Posterior cingulate gyrus (tissue), 11 donors: Measurements from ENCODE around the gene TXLNB.
"Not testable (repeated sequence)": the region's sequence is repeated elsewhere in the genome, so short reads cannot be mapped to it uniquely, and the experiment has no call there.

Source experiments
- DNase-seq, 10 donors: peaks; one replicate each; pipeline versions ENCODE4 v3.0.0 to v3.0.0-alpha.2; 2020 to 2021; ENCODE audit warnings: mixed read lengths in 3 of 10
- intact Hi-C: fragments of 100-400 bp; cut with DNase I; formaldehyde crosslinking; loops from one replicate; pipeline ENCODE4 v1.15.1; 2023

The TXLNB gene

DNA sequence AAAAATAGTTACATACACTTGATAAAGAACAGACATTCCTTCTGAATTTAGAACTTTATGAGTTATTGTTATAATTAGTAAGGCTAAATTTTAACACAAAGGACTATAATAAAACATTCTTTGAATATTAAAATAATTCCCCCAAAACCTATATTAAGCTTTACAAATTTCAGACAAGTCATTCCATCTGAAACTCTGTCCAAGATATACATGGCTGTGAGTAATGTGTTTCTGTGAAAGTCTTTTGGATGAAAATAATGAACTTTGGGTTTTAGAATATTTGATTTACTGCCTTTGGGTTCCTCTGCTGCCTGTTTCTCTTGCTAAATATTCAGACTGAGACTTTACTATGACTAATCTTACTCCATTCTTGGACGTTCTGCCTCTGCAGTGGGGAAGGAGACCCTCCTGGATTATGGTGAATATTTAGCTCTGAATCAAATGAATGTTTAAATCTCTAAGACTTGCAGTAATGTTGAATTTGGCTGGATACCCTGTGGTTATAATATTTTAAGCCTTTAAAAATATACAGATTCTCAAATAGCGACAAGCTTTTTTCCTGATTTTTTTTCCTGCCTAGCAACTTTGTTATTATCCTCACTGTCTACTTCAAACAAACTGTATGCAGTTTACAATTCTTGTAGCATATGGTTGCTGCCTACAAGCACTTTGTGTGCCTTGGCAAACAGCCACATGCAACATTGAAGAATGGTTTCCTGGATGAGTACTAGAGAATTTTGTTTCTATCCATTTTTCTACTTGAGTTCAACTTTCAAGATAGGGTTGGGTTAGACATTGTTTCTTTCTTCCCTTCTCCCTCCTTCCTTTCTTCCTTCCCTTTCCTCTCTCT, 51.4 kb downstream of the TXLNB start:
- intact Hi-C loops: no loop called here
- DNase-seq: peak in 1 of 10 donors; percentile 35

DNA sequence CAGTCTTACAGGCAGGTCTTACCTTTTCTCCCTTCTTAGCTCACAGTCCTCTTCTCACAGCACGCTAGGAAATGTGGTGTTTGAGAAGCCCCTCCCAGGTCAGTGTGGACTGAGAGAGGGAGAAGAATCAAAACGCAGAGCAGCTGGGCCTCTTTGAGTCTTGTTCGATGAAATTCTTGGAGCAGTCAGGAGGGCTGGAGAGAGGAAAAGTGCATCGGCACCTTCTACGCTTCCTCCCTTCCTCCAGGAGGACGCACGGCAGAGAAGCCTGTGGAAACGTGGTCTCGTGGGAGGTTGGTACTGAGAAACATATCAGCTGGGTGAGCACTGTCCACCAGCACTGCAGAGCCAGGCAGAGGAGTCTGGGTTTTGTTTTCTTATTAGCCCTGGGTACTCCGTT, 52.7 kb downstream of the TXLNB start:
- DNase-seq: no peak
- intact Hi-C loops: no loop called here

DNA sequence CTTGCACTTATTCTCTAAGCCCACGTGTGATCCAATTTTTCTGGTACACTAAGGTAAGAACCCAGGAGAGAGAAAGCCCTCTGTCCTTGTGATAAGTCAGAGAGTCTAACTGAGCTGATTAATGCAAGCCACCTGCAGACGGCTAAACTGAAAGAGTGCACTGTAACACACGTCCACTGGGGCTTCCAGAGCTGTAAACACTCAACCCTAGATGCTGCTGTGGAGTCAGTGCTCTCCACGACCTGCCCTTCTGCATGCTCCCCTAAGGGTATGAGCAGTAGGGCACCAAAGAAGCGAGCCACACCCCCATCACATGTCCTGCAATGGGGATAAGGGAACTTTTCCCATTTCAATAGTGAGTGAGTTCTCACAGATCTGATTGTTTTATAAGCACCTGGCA, 55.7 kb downstream of the TXLNB start:
- DNase-seq: no peak
- intact Hi-C loops: no loop called here

DNA sequence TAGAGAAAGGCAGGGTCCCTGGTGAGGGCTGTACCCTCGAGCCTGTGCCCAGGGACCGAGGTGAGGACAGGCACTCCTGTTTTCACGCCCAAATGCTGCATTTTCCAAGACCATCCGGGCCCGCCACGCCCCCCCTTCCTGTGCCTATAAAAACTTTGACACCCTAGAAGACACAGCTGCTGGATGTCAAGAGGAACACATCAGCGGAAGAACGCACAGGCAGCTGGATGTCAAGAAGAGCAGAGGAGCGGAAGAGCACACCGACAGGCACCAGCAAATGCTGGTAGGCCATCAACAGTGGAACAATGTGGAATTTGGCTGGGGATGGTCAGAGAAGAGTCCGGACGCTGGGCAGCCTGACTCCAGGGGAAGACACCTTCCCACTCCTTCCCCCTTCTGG, 56.1 kb downstream of the TXLNB start:
- no peak for DNase-seq
- intact Hi-C loops: no loop called here

DNA sequence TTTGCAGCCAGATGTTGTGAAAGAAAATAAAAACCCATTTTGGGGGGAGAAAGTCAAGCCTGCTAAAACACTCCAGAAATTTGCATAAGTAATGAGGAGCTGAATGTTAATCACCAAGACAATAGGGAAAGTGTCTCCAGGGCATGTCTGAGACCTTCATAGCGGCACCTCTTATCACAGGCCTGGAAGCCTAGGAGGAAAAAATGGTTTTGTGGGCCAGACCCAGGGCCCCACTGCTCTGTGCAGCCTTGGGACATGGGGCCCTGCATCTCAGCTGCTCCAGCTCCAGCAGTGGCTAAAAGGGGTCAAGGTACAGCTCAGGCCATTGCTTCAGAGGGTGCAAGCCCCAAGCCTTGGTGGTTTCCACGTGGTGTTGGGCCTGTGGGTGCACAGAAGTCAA, 57.6 kb downstream of the TXLNB start:
- DNase-seq, intact Hi-C loops: not testable (repeated sequence)

DNA sequence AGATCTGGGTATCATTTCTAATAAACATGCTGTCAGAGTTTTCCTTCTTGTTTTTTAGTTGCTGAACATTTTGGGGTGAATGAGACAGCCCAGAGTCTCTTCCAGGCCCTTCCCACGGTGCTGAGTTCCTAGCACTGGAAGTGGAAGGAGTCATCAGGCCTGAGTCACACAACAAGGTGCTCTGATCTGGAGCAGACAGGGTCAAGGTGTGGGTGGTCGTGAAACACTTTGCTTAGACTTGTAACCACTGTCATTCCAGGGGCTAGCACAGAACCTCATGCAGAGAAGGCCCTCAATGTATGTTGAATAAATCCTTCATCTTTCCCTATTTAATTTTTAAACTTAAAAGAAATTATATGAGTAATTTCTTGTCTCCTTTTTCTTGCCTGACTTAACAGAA, 60.6 kb downstream of the TXLNB start:
- DNase-seq: no peak
- intact Hi-C loops: no loop called here

DNA sequence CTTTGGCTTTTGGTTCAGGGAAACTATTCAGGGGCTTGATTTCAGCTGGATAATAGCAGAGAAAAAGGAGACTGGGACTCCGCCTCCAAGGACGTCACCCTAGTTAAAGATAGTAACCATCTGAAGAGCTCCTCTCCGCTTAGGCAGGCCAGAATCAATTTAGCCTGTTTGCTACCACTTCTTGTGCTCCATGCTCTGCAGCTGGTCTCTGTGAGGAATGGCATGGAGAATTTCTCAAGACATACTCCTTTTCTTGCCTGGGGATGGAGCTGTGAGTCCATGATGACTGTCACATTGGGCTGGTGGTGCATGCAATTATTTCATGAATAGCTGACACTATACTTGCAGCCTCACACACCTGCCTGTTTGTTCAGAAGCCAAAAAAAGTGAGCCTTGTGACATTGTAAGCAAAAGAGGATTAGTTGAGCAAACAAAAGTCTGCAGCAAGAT, 61.4 kb downstream of the TXLNB start:
- intact Hi-C loops: no loop called here

DNA sequence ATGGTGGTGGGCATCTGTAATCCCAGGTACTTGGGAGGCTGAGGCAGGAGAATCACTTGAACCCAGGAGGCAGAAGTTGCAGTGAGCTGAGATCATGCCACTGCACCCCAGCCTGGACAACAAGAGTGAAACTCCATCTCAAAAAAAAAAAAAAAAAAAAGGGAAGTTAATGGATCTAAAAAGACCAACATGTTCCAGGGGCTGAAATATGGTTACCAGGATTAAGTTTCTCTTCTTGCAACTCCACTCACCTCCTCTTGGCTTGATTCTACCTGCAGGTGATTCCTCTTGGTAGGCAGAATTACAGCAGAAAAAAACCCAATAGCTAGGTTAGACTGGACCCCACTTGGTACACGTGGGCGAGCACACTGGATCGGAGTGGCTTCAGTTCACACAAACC, 63.4 kb downstream of the TXLNB start:
- DNase-seq, intact Hi-C loops: not testable (repeated sequence)

More for the DNA sequence above, 61.4 kb downstream of the TXLNB start:
- DNase-seq: no peak

DNA sequence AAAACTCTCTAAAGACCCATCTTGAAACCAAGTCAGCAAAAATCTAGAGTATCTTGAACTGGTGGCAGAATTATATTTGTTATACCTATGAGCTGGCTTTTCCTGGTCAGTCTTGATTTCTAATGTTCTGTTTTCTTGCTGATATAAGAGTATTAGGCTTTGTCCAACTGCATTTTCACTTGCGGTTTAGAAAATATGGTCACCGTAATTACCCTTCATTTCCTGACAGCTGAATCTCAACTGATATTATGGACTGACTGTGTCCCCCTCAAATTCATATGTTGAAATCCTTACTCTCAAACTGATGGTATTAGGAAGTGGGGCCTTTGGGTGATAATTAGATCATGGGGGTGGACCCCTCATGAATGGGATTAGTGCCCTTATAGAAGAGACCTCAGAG, 72.1 kb downstream of the TXLNB start:
- DNase-seq: no peak
- intact Hi-C loops: loop anchor here (1.0 kb wide), 1 partner anchor 145 kb away; no protein-coding TSS in a partner anchor

DNA sequence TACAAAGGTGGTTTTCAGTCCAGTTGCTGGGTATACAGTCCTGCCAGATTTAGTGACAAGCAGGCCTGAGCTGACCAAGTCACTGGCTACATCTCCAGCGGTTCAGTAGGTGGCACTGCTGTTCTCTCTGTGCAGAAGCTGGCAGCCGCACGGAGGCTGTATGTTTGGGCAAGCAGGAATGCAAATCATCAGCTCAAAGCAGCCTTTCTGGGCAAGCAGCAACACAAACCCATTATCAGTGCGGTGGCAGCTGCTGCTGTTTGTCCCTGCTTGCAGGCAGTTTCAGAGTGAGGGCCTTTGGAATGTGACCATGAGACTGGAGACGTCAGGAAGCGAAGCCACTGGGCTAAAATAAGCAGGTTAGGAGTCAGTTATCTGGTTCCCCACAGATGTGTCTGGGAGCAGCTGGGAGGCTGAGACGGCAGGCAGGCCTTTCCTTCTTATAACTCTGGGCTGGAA, 72.5 kb downstream of the TXLNB start:
- intact Hi-C loops: loop anchor here (1.0 kb wide), 1 partner anchor 145 kb away; no protein-coding TSS in a partner anchor
- peak; percentile 68 to 97 (median 83) for DNase-seq

DNA sequence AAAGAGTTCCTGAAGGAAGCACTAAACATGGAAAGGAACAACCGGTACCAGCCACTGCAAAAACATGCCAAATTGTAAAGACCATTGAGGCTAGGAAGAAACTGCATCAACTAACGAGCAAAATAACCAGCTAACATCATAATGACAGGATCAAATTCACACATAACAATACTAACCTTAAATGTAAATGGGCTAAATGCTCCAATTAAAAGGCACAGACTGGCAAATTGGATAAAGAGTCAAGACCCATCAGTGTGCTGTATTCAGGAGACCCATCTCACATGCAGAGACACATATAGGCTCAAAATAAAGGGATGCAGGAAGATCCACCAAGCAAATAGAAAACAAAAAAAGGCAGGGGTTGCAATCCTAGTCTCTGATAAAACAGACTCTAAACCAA, 79.3 kb downstream of the TXLNB start:
- DNase-seq, intact Hi-C loops: not testable (repeated sequence)

DNA sequence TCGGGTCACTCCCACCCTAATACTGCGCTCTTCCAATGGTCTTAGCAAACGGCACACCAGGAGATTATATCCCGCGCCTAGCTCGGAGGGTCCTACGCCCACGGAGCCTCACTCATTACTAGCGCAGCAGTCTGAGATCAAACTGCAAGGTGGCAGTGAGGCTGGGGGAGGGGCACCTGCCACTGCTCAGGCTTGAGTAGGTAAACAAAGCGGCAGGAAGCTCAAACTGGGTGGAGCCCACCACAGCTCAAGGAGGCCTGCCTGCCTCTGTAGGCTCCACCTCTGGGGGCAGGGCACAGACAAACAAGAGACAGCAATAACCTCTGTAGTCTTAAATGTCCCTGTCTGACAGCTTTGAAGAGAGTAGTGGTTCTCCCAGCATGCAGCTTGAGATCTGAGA, 81.0 kb downstream of the TXLNB start:
- intact Hi-C loops, DNase-seq: not testable (repeated sequence)

DNA sequence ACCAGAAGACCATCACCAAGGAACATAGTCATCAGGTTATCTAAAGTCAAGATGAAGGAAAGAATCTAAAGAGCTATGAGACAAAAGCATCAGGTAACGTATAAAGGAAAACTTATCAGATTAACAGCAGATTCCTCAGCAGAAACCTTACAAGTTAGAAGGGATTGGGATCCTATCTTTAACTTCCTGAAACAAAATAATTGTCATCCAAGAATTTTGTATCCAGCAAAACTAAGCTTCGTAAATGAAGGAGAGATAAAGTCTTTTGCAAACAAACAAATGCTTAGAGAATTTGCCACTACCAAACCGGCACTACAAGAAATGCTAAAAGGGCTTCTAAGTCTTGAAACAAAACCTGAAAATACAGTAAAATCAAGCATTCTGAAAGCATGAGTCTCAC, 86.0 kb downstream of the TXLNB start:
- intact Hi-C loops: no loop called here
- no peak for DNase-seq

DNA sequence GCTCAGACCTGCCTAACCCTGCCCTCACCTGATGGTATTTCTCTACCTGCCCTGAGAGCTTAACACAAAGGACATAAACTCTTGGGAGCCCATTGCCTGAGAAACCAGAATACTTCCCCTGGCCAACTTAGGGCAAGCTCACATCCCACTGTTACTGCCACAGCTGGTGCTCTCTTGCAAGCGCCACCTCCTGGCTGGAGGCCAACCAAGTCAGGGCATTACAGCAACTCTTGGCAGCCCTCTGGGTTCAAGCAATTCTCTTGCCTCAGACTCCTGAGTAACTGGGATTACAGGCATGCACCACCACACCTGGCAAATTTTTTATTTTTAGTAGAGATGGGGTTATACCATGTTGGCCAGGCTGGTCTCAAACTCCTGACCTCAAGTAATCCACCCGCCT, 86.8 kb downstream of the TXLNB start:
- peak in 1 of 10 donors; percentile 67 for DNase-seq
- intact Hi-C loops: no loop called here

DNA sequence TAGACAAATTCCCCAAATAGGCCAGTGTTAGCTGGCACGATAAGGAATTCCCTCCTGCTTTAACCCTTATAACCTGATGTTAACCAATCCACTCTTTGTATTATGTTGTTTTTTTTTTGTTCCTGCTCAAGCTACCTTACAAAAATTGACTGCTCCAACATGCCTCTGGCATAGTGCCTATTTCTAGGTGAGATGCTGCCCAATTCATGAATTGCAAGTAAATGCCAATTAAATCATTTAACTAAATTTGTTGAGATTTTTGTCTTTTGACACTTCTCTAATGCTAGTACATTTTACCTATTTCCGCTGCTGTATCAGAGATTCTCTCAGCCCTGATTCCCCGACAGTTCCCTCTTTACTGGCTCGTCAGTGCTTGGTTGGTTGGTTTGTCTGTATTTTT, 90.4 kb downstream of the TXLNB start:
- intact Hi-C loops: no loop called here
- DNase-seq: no peak

DNA sequence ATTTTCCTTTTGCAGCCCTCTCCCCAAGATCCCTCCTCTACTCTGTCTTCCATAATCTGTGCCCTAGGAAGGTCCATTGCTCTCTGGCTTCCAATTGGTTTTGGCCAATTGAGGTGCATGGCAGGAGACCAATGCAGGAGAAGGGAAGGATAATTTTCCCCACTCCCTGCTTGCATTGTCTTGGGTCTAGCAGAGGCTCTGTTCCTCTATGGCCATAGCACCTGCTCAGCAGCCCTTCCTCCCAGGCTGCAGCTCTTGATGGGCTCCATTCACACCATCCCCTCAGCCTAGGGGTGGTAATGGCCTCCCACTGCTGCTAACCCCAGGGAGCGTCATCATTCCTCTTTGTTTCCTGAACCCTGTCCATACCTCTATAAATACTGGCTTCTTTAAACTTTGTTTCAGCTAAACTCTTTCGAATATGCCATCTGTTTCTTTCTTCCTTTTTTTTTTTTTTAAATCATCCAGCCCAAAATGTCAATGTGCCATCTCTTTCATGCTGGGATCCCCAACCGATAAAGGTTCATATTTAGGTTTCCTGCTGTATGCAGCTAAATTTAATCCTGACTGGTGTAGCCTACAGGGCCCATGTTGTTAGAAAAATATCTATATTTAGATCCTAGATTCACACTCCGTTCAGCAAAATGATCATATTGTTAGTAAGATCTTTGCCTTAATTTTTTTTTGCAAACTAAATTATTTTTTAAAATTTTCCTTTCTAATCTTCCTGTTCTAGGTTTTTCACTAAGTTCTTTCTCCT, 93.1 kb downstream of the TXLNB start:
- no peak for DNase-seq
- intact Hi-C loops: no loop called here

DNA sequence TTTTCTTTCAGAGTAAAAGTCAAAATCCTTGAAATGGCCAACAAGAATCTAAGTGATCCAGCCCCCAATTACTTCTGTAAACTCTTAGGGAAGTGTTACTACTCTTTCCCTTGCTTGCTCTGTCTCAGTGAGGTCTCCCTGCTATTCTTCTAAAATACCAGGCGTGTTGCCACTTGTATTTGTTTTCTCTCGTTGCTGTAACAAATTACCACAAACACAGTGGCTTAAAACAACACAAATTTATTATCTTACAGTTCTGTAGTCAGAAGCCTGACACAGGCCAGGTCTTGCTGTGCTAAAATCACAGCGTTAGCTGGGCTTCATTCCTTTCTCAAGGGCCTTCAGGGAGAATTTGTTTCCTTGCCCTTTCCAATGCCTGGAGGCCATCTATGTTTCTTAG, 97.1 kb downstream of the TXLNB start:
- intact Hi-C loops: no loop called here
- no peak for DNase-seq
